SK-N-SH (cell line): ENCODE data around the gene ZNF775. TPM values are rescaled to one million over a fixed set of nuclear protein-coding genes. Genes with fewer than 3 reads are reported as not detected.

Experiments
- CTCF ChIA-PET: fragments of 300-600, 350-600 bp; formaldehyde crosslinking; extraction: SDS; loops from one replicate; lab custom pipeline; 2021; lab: Yijun Ruan, JAX
- POLR2A ChIA-PET: fragments of 350-600 bp; sonication (Branson Sonifier 250); formaldehyde crosslinking; extraction: SDS; loops from one replicate; lab custom pipeline; 2020; ENCODE audit warnings: antibody characterized with exemption, inconsistent platforms; lab: Yijun Ruan, JAX
- DNase-seq: peaks from one replicate; pipeline ENCODE4 v3.0.0; 2012
- H2AFZ ChIP-seq: fragments of 200-600 bp; sonication (generic); 2 replicates; pipeline ENCODE4 v1.8.1; 2016; ENCODE audit warnings: antibody characterized with exemption, mild to moderate bottlenecking, low read depth
- H3F3A ChIP-seq: fragments of 200-600 bp; sonication (generic); replicated peaks from 2 replicates; pipeline ENCODE3; 2016; ENCODE audit warnings: antibody characterized with exemption, mild to moderate bottlenecking; ENCODE audit not compliant: insufficient read depth
- H3K27ac ChIP-seq, 2 experiments: fragments of 200-500 bp in 1 of 2; fragments of 200-600 bp in 1 of 2; sonication (Bioruptor generic) in 1 of 2; sonication (generic), shearing (Covaris generic) in 1 of 2; 2 replicates each; pipeline versions ENCODE4 v1.5.1 to v1.6.1; 2014 to 2016; ENCODE audit warnings: low read depth in 2 of 2, inconsistent platforms in 1 of 2, low read length in 1 of 2, mild to moderate bottlenecking in 1 of 2, mixed read lengths in 1 of 2
- H3K27me3 ChIP-seq: fragments of 200-600 bp; sonication (generic), shearing (Covaris generic); 2 replicates; pipeline ENCODE4 v1.6.1; 2016; ENCODE audit warnings: mixed run types; ENCODE audit not compliant: insufficient read depth
- H3K36me3 ChIP-seq, 2 experiments: fragments of 200-500 bp in 1 of 2; fragments of 200-600 bp in 1 of 2; sonication (Bioruptor generic) in 1 of 2; sonication (generic) in 1 of 2; replicated peaks in 1 of 2; 2 replicates each; pipeline versions ENCODE3 to v1.5.1; 2014 to 2016; ENCODE audit warnings: low read length in 1 of 2, mild to moderate bottlenecking in 1 of 2; ENCODE audit not compliant: insufficient read depth in 2 of 2, control insufficient read depth in 1 of 2
- H3K4me1 ChIP-seq, 2 experiments: fragments of 200-500 bp in 1 of 2; fragments of 200-600 bp in 1 of 2; sonication (Bioruptor generic) in 1 of 2; sonication (generic), shearing (Covaris generic) in 1 of 2; 2 replicates each; pipeline versions ENCODE4 v1.5.1 to v1.6.1; 2014 to 2016; ENCODE audit warnings: low read depth in 1 of 2, low read length in 1 of 2, mixed run types in 1 of 2; ENCODE audit not compliant: insufficient read depth in 2 of 2, control insufficient read depth in 1 of 2
- H3K4me2 ChIP-seq: fragments of 200-600 bp; sonication (generic), shearing (Covaris generic); 2 replicates; pipeline ENCODE4 v1.6.1; 2017; ENCODE audit warnings: mixed run types
- H3K4me3 ChIP-seq, 2 experiments: fragments of 200-500 bp in 1 of 2; fragments of 200-600 bp in 1 of 2; sonication (Bioruptor generic) in 1 of 2; sonication (generic), shearing (Covaris generic) in 1 of 2; 2 replicates each; pipeline versions ENCODE4 v1.5.1 to v1.8.1; 2014 to 2016; ENCODE audit warnings: low read depth in 2 of 2, inconsistent platforms in 1 of 2, low read length in 1 of 2, mild to moderate bottlenecking in 1 of 2, mixed read lengths in 1 of 2, moderate library complexity in 1 of 2
- H3K79me2 ChIP-seq: fragments of 200-600 bp; sonication (generic); 2 replicates; pipeline ENCODE4 v1.8.1; 2017; ENCODE audit warnings: mild to moderate bottlenecking; ENCODE audit not compliant: insufficient read depth
- H3K9ac ChIP-seq: fragments of 200-600 bp; sonication (generic); 2 replicates; pipeline ENCODE4 v1.6.1; 2017; ENCODE audit warnings: mixed run types
- H3K9me2 ChIP-seq: fragments of 200-600 bp; sonication (generic); 2 replicates; pipeline ENCODE4 v1.6.1; 2017; ENCODE audit warnings: mixed run types
- H3K9me3 ChIP-seq: fragments of 200-600 bp; sonication (generic); 2 replicates; pipeline ENCODE4 v1.6.1; 2017; ENCODE audit warnings: mixed run types, mild to moderate bottlenecking, moderate library complexity
- H4K20me1 ChIP-seq: fragments of 200-600 bp; sonication (generic); 2 replicates; pipeline ENCODE4 v1.6.1; 2017; ENCODE audit warnings: mild to moderate bottlenecking, mixed run types; ENCODE audit not compliant: insufficient read depth
- CHD2 ChIP-seq: fragments of 150-350 bp; IDR thresholded peaks from 2 replicates; pipeline ENCODE4 v1.6.1; 2018; ENCODE audit warnings: low read length; ENCODE audit not compliant: partially characterized antibody
- EP300 ChIP-seq, 2 experiments: IDR thresholded peaks; 2 replicates each; pipeline versions ENCODE4 v1.4.0 to v1.6.1; 2012; ENCODE audit warnings: borderline replicate concordance in 1 of 2, low read depth in 1 of 2, low read length in 1 of 2
- EZH2phosphoT487 ChIP-seq: fragments of 200-600 bp; sonication (generic); IDR thresholded peaks from 2 replicates; pipeline ENCODE4 v1.6.1; 2017; ENCODE audit warnings: low read depth, mixed run types, mild to moderate bottlenecking, antibody characterized with exemption, moderate library complexity, borderline replicate concordance
- FOXJ3 ChIP-seq: sonication (generic); formaldehyde crosslinking; IDR thresholded peaks from 2 replicates; pipeline ENCODE4 v1.5.1; 2020; ENCODE audit warnings: mild to moderate bottlenecking, missing genetic modification reagents
- GATA2 ChIP-seq: sonication (generic); formaldehyde crosslinking; IDR thresholded peaks from 2 replicates; pipeline ENCODE4 v1.5.0; 2020; ENCODE audit warnings: mild to moderate bottlenecking, missing genetic modification reagents
- IRF3 ChIP-seq: fragments of 150-350 bp; IDR thresholded peaks from 2 replicates; pipeline ENCODE4 v1.6.1; 2016; ENCODE audit warnings: mild to moderate bottlenecking, low read depth, low read length
- MXI1 ChIP-seq: IDR thresholded peaks from 2 replicates; pipeline ENCODE4 v1.6.1; 2012; ENCODE audit warnings: mild to moderate bottlenecking, low read depth, low read length, improper control_type of control experiment
- POLR2AphosphoS5 ChIP-seq: IDR thresholded peaks from 2 replicates; pipeline ENCODE4 v1.6.1; 2012; ENCODE audit warnings: low read depth, low read length
- WGBS: methylation state at CpG from one replicate; pipeline ENCODE4 v1.1.6; 2017; ENCODE audit warnings: low lambda C conversion rate; 5-methylcytosine and 5-hydroxymethylcytosine counted together
- polyA plus RNA-seq, 3 experiments: library from polyadenylated mRNA; depleted of rRNA; stranded (reverse); fragments of >200 nt; gene quantifications; 2 replicates each; pipeline ENCODE4 v1.2.3, GENCODE V29; 2012
- TF ChIP-seq, protein P1 (sequence below): IDR thresholded peaks from 2 replicates; pipeline ENCODE4 v1.4.0; 2012; ENCODE audit warnings: low read depth, borderline replicate concordance
- TF ChIP-seq, protein P2 (sequence below): IDR thresholded peaks from 2 replicates; pipeline ENCODE4; 2012
- TF ChIP-seq, protein P3 (sequence below): fragments of 200-600 bp; sonication (generic); IDR thresholded peaks from 2 replicates; pipeline ENCODE4 v1.6.1; 2017; ENCODE audit warnings: antibody characterized with exemption, mild to moderate bottlenecking, moderate library complexity

ZNF775 gene
- polyA plus RNA-seq, 1 of the 3 experiments (the other 2 are of a cell fraction): 5.0 TPM

DNA sequence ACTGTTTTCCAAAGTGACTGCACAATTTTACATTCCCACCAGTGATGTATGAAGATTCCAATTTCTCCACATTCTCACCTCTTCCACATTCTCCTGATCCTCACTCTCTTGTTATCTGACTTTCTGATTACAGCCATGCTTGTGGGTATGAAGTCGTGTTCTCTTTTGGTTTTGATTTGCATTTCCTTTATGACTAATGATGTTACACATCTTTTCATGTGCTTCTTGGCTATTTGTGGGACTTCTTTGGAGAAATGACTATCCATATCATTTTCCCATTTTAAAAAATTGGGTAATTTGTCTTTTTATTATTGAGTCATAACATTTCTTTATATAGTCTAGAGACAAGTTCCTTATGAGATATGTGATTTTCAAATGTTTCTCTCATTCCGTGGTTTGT is 60.8 kb downstream of the ZNF775 start:
- H3K27me3 ChIP-seq: no peaks in the 10 kb centered on the region; the same call in 1 of the 2 replicates
- H2AFZ ChIP-seq: no peak overlapping the region
- no peak overlapping the region for H3K9ac ChIP-seq
- H4K20me1 ChIP-seq: no peaks in the 10 kb centered on the region
- no peak overlapping the region for H3K4me2 ChIP-seq
- no peak for TF ChIP-seq EZH2phosphoT487
- TF ChIP-seq POLR2AphosphoS5: no peak
- TF ChIP-seq CHD2: no peak
- TF ChIP-seq, protein P1, sequence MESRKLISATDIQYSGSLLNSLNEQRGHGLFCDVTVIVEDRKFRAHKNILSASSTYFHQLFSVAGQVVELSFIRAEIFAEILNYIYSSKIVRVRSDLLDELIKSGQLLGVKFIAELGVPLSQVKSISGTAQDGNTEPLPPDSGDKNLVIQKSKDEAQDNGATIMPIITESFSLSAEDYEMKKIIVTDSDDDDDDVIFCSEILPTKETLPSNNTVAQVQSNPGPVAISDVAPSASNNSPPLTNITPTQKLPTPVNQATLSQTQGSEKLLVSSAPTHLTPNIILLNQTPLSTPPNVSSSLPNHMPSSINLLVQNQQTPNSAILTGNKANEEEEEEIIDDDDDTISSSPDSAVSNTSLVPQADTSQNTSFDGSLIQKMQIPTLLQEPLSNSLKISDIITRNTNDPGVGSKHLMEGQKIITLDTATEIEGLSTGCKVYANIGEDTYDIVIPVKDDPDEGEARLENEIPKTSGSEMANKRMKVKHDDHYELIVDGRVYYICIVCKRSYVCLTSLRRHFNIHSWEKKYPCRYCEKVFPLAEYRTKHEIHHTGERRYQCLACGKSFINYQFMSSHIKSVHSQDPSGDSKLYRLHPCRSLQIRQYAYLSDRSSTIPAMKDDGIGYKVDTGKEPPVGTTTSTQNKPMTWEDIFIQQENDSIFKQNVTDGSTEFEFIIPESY: no peak
- no peak for TF ChIP-seq GATA2 (CRISPR knock-in tag)
- no peak for TF ChIP-seq MXI1
- no peak for TF ChIP-seq EP300 (IDR thresholded peaks at IDR 0.05; ENCODE audit: borderline replicate concordance in 1 of 2, low read depth in 1 of 2, low read length in 1 of 2)
- TF ChIP-seq, protein P2, sequence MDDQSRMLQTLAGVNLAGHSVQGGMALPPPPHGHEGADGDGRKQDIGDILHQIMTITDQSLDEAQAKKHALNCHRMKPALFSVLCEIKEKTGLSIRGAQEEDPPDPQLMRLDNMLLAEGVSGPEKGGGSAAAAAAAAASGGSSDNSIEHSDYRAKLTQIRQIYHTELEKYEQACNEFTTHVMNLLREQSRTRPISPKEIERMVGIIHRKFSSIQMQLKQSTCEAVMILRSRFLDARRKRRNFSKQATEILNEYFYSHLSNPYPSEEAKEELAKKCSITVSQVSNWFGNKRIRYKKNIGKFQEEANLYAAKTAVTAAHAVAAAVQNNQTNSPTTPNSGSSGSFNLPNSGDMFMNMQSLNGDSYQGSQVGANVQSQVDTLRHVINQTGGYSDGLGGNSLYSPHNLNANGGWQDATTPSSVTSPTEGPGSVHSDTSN: no peak
- TF ChIP-seq FOXJ3 (CRISPR knock-in tag): no peak
- no peak for TF ChIP-seq IRF3
- TF ChIP-seq, protein P3, sequence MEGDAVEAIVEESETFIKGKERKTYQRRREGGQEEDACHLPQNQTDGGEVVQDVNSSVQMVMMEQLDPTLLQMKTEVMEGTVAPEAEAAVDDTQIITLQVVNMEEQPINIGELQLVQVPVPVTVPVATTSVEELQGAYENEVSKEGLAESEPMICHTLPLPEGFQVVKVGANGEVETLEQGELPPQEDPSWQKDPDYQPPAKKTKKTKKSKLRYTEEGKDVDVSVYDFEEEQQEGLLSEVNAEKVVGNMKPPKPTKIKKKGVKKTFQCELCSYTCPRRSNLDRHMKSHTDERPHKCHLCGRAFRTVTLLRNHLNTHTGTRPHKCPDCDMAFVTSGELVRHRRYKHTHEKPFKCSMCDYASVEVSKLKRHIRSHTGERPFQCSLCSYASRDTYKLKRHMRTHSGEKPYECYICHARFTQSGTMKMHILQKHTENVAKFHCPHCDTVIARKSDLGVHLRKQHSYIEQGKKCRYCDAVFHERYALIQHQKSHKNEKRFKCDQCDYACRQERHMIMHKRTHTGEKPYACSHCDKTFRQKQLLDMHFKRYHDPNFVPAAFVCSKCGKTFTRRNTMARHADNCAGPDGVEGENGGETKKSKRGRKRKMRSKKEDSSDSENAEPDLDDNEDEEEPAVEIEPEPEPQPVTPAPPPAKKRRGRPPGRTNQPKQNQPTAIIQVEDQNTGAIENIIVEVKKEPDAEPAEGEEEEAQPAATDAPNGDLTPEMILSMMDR: no peak
- H3K27ac ChIP-seq: no peak overlapping the region
- ChIA-PET POLR2A (no interaction called here), CTCF (interaction anchor here (1.2 to 2.5 kb wide), 2 partner anchors 9 to 18 kb away, joined by 5 to 8 read pairs; no protein-coding TSS in a partner anchor)
- WGBS: 1% methylated on average over 2 of the region's 2 CpGs
- DNase-seq: no peak
- H3K9me3 ChIP-seq: no peaks in the 10 kb centered on the region
- peaks cover 4% of the 10 kb centered on the region for H3F3A ChIP-seq
- no peaks in the 10 kb centered on the region for H3K79me2 ChIP-seq
- H3K9me2 ChIP-seq: no peaks in the 10 kb centered on the region
- H3K4me3 ChIP-seq: no peak overlapping the region
- H3K36me3 ChIP-seq: no peaks in the 10 kb centered on the region
- H3K4me1 ChIP-seq: no peaks in the 10 kb centered on the region
